SU-DHL-6 (cell line): ENCODE data around the gene SH3PXD2A.

Experiments
- CTCF ChIP-seq: fragments of 200-600 bp; sonication (generic); IDR thresholded peaks from one replicate; pipeline ENCODE4 v1.5.1; 2017; ENCODE audit warnings: antibody characterized with exemption, mild to moderate bottlenecking, low read length, moderate library complexity; ENCODE audit not compliant: insufficient read depth, poor library complexity, severe bottlenecking
- EZH2phosphoT487 ChIP-seq: fragments of 200-600 bp; sonication (generic), shearing (Covaris generic); conservative IDR thresholded peaks from 2 replicates; pipeline ENCODE4 v1.6.1; 2018; ENCODE audit warnings: mild to moderate bottlenecking, antibody characterized with exemption, low read length, moderate library complexity, mixed read lengths

GRCh38 chr10:103555325-103555649 lies 300.1 kb downstream of the SH3PXD2A start:
- no peak for TF ChIP-seq CTCF
- no peak for TF ChIP-seq EZH2phosphoT487
